ENCODE measurements around the gene APOBEC3G. TPM values are rescaled to one million over a fixed set of nuclear protein-coding genes. Genes with fewer than 3 reads are reported as not detected.
"Not testable (repeated sequence)": the region's sequence is repeated elsewhere in the genome, so short reads cannot be mapped to it uniquely, and the experiment has no call there.

The APOBEC3G gene
- total RNA-seq, 1 experiment from 2014 or later = 4.2 TPM

DNA sequence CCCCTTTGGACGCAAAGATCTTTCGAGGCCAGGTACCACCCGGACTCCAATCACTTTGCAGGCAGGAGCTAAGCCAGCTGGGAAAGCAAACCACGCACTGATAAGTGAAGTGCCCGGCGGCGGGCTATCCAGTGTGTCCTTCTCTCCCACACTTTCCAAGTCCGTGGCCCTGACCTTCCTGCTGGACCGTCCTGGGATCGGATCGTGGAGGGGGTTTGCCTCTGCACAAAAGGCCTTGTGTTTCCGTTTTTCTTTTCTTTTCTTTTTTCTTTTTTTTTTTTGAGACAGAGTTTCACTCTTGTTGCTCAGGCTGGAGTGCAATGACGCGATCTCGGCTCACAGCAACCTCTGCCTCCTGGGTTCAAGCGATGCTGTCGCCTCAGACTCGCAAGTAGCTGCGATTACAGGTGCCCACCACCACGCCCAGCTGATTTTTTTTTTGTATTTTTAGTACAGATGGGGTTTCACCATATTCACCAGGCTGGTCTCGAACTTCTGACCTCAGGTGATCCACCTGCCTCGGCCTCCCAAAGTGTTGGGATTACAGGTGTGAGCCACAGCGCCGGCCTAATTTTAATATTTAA lies 2.1 kb downstream of the APOBEC3G start:
- not testable (repeated sequence) for H3K27me3 ChIP-seq (ENCODE audit: control insufficient read depth, insufficient read depth, low read length); H3K36me3 ChIP-seq (replicated peaks; ENCODE audit: control insufficient read depth, insufficient read depth, low read length); H3K4me3 ChIP-seq (ENCODE audit: insufficient read depth, low read depth, low read length); DNase-seq

- Histone ChIP-seq H3K27me3 (ENCODE audit: control insufficient read depth, insufficient read depth, low read length) (no peaks in the 10 kb centered on the region), H3K36me3 (replicated peaks; ENCODE audit: control insufficient read depth, insufficient read depth, low read length) (no peaks in the 10 kb centered on the region), H3K4me3 (ENCODE audit: insufficient read depth, low read depth, low read length) (no peak overlapping the region)
- no peak for DNase-seq
These were observed 3.1 kb downstream of the APOBEC3G start for GRCh38 chr22:39080052-39080762.

DNA sequence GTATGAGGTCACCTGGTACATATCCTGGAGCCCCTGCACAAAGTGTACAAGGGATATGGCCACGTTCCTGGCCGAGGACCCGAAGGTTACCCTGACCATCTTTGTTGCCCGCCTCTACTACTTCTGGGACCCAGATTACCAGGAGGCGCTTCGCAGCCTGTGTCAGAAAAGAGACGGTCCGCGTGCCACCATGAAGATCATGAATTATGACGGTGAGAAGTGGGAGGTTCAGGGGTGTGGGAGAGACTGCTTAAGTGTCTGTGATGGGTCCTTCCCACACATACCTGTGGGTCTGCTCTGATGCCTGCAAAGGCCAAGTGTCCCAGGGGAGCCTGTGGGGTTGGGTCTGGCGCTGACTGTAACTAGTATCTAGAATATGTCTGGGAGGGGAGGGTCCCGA lies 3.9 kb downstream of the APOBEC3G start:
- no peaks in the 10 kb centered on the region for H3K36me3 ChIP-seq (replicated peaks; ENCODE audit: control insufficient read depth, insufficient read depth, low read length)

DNA sequence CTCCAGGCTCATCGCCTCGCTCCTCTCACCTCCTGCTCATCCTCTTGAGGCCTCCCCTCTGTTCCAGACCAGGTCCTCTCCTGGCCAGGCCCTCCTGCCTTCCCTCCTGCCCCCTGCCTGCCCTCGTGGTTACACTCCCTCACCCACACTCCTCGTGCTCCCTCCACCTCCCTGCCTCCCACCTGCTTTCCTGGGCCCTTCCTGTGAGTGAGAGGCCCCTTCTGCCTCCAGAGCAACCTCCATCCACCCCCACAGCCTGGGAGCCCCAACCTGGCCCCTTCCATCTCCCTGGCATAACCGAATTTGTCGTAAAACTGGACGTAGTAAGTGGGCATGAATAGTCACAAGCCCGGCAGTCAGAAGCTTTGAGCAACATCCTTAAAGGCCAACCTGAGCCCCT lies 4.5 kb downstream of the APOBEC3G start:
- peak; percentile 26 for DNase-seq
- no peaks in the 10 kb centered on the region for H3K27me3 ChIP-seq (ENCODE audit: control insufficient read depth, insufficient read depth, low read length)
- H3K4me3 ChIP-seq (ENCODE audit: insufficient read depth, low read depth, low read length) = no peak overlapping the region
- H3K36me3 ChIP-seq (replicated peaks; ENCODE audit: control insufficient read depth, insufficient read depth, low read length) = no peaks in the 10 kb centered on the region

More for the DNA sequence above, 3.9 kb downstream of the APOBEC3G start:
- DNase-seq = peak; percentile 10
- no peak overlapping the region for H3K4me3 ChIP-seq (ENCODE audit: insufficient read depth, low read depth, low read length)
- H3K27me3 ChIP-seq (ENCODE audit: control insufficient read depth, insufficient read depth, low read length) = no peaks in the 10 kb centered on the region

DNA sequence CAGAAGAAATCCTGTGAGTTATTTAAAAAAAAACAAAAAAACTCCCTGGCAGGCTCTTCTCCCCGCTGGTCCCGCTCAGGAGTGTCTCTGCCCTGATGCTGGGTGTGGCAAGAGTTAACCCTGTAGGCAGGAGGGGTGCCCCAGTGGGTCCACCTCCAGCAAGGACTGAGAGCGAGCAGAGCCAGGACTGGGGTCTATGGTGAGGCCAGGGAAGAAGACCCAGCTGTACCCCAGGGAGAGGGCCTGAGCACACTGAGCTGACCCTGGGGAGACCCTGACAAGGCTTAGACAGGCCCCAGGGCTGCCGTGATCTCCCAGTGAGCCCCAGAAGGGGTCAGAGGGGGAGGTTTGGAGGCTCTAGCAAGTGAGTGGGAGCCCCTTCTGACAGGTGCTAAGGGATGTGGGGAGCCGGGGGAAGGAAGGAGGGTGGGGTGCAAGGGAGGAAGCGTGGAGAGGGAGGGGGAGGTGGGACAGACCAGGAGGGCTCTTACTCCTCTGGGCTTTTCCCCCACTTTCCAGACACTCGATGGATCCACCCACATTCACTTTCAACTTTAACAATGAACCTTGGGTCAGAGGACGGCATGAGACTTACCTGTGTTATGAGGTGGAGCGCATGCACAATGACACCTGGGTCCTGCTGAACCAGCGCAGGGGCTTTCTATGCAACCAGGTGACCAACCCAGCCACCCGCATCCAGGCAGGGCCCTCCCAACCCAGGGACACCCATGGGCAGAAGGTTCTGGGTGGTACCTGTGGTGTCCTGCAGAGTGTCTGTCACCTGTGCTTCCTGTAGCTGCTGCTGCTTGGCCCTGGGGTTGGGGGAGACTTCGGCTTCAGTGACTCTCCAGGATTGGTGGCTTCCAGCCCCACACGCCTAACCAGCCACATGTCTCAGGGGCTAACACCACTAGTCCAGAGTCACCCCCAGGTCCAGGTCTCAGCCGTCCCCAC lies 6.4 kb downstream of the APOBEC3G start:
- Histone ChIP-seq H3K4me3 (ENCODE audit: insufficient read depth, low read depth, low read length) (no peak overlapping the region), H3K27me3 (ENCODE audit: control insufficient read depth, insufficient read depth, low read length) (no peaks in the 10 kb centered on the region), H3K36me3 (replicated peaks; ENCODE audit: control insufficient read depth, insufficient read depth, low read length) (no peaks in the 10 kb centered on the region)

GRCh38 chr22:39084666-39085065 lies 7.6 kb downstream of the APOBEC3G start:
- no peaks in the 10 kb centered on the region for H3K36me3 ChIP-seq (replicated peaks; ENCODE audit: control insufficient read depth, insufficient read depth, low read length)
- peak; percentile 10 for DNase-seq
- H3K27me3 ChIP-seq (ENCODE audit: control insufficient read depth, insufficient read depth, low read length) = no peaks in the 10 kb centered on the region
- no peak overlapping the region for H3K4me3 ChIP-seq (ENCODE audit: insufficient read depth, low read depth, low read length)

More for the DNA sequence above, 6.4 kb downstream of the APOBEC3G start:
- DNase-seq = peak; percentile 27

DNA sequence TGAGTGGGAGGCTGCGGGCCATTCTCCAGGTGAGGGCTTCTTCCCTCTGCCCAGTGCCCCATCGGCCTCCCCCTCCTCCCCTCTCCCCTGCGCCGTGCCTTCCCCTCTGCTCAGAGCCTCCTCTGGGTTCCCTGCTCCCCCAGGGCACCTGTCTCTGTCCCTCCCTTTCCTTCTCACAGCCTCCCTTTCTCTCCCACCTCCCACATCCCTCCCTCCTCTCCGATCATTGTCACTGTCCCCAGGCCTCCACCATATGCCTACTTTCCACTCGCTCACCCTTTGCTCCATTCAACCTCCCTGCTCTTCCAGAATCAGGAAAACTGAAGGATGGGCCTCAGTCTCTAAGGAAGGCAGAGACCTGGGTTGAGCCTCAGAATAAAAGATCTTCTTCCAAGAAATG lies 10.0 kb downstream of the APOBEC3G start:
- H3K4me3 ChIP-seq (ENCODE audit: insufficient read depth, low read depth, low read length) = no peak overlapping the region
- H3K36me3 ChIP-seq (replicated peaks; ENCODE audit: control insufficient read depth, insufficient read depth, low read length) = no peaks in the 10 kb centered on the region
- DNase-seq = peak; percentile 27

DNA sequence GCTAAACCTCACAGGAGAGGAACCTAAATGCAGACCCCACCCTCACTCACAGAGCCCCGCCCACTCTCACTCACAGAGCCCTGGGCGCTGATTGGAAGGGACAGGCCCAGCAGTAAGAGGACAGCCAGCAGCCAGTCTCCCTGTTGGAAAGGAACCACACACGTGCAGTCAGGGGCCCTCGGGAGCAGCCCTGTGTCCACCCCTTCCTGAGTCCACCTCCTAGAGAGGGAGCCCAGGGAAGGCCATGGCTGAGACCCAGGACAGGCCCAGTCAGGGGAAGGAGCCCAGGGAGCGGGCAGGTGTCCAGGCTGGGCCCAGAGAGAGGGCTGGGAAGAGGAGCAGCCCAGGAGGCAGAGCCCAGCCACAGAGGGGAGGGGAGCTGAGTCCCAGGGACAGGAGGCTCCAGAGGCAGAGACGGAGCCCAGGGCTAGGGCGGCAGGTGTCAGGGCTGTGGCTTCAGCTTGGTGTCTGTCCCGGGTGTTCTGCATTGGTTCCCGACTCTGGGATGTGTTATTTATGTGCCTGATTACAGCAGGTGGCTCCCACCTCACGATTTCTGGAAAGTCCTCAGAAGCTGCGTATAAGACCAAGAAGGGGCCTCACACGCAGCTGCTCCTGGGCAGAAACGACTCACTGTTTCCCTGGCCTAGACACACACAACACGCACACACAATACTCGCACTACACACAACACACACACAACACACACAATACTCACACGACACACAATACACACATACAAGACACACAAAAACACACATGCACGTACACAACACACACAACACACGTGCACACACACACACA lies 11.0 kb downstream of the APOBEC3G start:
- Histone ChIP-seq H3K4me3 (ENCODE audit: insufficient read depth, low read depth, low read length) (no peak overlapping the region), H3K36me3 (replicated peaks; ENCODE audit: control insufficient read depth, insufficient read depth, low read length) (no peaks in the 10 kb centered on the region), H3K27me3 (ENCODE audit: control insufficient read depth, insufficient read depth, low read length) (no peaks in the 10 kb centered on the region)
- peak; percentile 73 for DNase-seq

More for the DNA sequence above, 10.0 kb downstream of the APOBEC3G start:
- no peaks in the 10 kb centered on the region for H3K27me3 ChIP-seq (ENCODE audit: control insufficient read depth, insufficient read depth, low read length)

GRCh38 chr22:39088685-39089032 lies 11.6 kb downstream of the APOBEC3G start:
- no peaks in the 10 kb centered on the region for H3K27me3 ChIP-seq (ENCODE audit: control insufficient read depth, insufficient read depth, low read length)
- DNase-seq = peak; percentile 51
- no peaks in the 10 kb centered on the region for H3K36me3 ChIP-seq (replicated peaks; ENCODE audit: control insufficient read depth, insufficient read depth, low read length)
- no peak overlapping the region for H3K4me3 ChIP-seq (ENCODE audit: insufficient read depth, low read depth, low read length)

DNA sequence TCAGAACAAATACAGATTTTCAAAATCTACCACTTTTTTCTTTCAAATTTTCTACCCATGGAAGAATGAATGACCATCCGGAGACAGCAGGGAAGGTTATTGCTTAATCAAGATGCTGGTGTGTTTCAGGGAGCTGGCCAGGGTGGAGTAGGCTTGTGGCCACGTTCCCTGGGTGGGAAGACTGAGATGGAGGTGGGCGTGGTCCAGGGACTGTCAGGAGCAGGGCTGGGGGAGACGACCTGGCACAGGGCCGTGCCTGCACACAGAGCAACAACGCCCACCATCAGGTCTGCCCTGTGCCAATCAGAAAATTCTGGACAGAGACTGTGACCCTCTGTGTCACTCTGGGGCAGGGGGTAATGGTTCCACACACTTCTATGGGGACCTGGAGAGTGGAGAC lies 12.9 kb downstream of the APOBEC3G start:
- peak; percentile 14 for DNase-seq
- Histone ChIP-seq H3K4me3 (ENCODE audit: insufficient read depth, low read depth, low read length) (no peak overlapping the region), H3K36me3 (replicated peaks; ENCODE audit: control insufficient read depth, insufficient read depth, low read length) (no peaks in the 10 kb centered on the region), H3K27me3 (ENCODE audit: control insufficient read depth, insufficient read depth, low read length) (no peaks in the 10 kb centered on the region)

GRCh38 chr22:39090426-39091064 lies 13.5 kb downstream of the APOBEC3G start:
- DNase-seq = peak; percentile 37
- Histone ChIP-seq H3K27me3 (ENCODE audit: control insufficient read depth, insufficient read depth, low read length) (no peaks in the 10 kb centered on the region), H3K36me3 (replicated peaks; ENCODE audit: control insufficient read depth, insufficient read depth, low read length) (no peaks in the 10 kb centered on the region), H3K4me3 (ENCODE audit: insufficient read depth, low read depth, low read length) (no peak overlapping the region)

DNA sequence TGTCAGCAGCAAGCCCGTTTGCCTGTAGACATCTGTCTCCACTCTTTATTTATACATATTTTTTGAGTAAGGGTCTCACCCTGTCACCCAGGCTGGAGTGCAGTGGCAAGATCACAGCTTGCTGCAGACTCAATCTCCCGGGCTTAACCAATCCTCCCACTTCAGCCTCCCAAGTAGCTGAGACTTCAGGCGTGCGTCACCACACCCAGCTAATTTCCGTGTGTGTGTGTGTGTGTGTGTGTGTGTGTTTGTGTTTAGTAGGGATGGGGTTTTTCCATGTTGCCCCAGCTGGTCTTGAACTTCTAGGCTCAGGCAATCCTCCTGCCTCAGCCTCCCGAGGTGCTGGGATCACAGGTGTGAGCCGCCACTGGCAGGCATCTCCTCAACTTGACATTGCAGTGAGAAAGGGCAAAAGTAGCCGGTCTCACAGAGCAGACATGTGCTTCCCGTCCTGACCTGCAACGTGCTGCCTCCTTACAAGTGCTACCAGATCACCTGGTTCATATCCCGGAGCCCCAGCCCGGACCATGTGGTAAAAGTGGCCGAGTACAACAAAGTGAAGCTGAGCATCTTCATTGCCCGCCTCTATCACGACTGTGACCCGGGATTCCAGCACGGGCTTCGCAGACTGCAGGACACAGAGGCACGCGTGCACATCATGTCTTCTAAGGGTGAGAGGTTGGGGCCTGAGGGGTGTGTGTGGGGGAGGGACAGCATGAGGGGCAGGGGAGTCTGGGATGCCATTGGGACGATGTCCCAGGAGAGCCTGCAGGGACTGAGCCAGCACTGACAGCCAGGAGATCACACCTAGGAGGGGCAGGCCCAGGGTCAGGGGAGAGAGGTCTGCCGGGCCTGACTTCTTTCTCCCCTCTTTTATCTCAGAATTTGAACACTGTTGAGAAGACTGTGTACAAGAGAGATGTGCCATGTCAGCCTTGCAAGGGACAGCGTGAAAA lies 14.3 kb downstream of the APOBEC3G start:
- Histone ChIP-seq H3K36me3 (replicated peaks; ENCODE audit: control insufficient read depth, insufficient read depth, low read length) (no peaks in the 10 kb centered on the region), H3K27me3 (ENCODE audit: control insufficient read depth, insufficient read depth, low read length) (no peaks in the 10 kb centered on the region), H3K4me3 (ENCODE audit: insufficient read depth, low read depth, low read length) (no peak overlapping the region)
- peak; percentile 21 for DNase-seq

Data from H7 (cell line).